HG03095 (cell line): ENCODE results near the gene FOXB1.

Source experiments
- ATAC-seq: cut with Tn5 transposase; IDR thresholded peaks from one replicate; pipeline ENCODE4 v1.9.1; 2021; ENCODE audit warnings: moderate library complexity; ENCODE audit not compliant: unreplicated experiment

Gene FOXB1

GRCh38 chr15:60017538-60018520 lies 13.7 kb downstream of the FOXB1 start:
- no peak for ATAC-seq

GRCh38 chr15:60020736-60021135 lies 16.6 kb downstream of the FOXB1 start:
- ATAC-seq, result no peak

- no peak for ATAC-seq
These were observed 17.7 kb downstream of the FOXB1 start for GRCh38 chr15:60021589-60022378.

- ATAC-seq, result no peak
These were observed 18.2 kb downstream of the FOXB1 start for GRCh38 chr15:60022379-60022741.

GRCh38 chr15:60026555-60026954 lies 22.4 kb downstream of the FOXB1 start:
- ATAC-seq, result no peak

- ATAC-seq, result no peak
These were observed 31.2 kb downstream of the FOXB1 start for GRCh38 chr15:60035344-60035743.

GRCh38 chr15:60039316-60039715 lies 35.2 kb downstream of the FOXB1 start:
- no peak for ATAC-seq

GRCh38 chr15:60043744-60044435 lies 39.8 kb downstream of the FOXB1 start:
- no peak for ATAC-seq

- ATAC-seq, result no peak
These were observed 40.6 kb downstream of the FOXB1 start for GRCh38 chr15:60044636-60045270.

GRCh38 chr15:60047701-60048100 lies 43.6 kb downstream of the FOXB1 start:
- no peak for ATAC-seq

GRCh38 chr15:60049948-60050347 lies 45.8 kb downstream of the FOXB1 start:
- no peak for ATAC-seq

GRCh38 chr15:60052796-60053195 lies 48.7 kb downstream of the FOXB1 start:
- no peak for ATAC-seq

GRCh38 chr15:60054472-60054871 lies 50.4 kb downstream of the FOXB1 start:
- no peak for ATAC-seq
